Measurements from ENCODE around the gene REXO1.

DNA sequence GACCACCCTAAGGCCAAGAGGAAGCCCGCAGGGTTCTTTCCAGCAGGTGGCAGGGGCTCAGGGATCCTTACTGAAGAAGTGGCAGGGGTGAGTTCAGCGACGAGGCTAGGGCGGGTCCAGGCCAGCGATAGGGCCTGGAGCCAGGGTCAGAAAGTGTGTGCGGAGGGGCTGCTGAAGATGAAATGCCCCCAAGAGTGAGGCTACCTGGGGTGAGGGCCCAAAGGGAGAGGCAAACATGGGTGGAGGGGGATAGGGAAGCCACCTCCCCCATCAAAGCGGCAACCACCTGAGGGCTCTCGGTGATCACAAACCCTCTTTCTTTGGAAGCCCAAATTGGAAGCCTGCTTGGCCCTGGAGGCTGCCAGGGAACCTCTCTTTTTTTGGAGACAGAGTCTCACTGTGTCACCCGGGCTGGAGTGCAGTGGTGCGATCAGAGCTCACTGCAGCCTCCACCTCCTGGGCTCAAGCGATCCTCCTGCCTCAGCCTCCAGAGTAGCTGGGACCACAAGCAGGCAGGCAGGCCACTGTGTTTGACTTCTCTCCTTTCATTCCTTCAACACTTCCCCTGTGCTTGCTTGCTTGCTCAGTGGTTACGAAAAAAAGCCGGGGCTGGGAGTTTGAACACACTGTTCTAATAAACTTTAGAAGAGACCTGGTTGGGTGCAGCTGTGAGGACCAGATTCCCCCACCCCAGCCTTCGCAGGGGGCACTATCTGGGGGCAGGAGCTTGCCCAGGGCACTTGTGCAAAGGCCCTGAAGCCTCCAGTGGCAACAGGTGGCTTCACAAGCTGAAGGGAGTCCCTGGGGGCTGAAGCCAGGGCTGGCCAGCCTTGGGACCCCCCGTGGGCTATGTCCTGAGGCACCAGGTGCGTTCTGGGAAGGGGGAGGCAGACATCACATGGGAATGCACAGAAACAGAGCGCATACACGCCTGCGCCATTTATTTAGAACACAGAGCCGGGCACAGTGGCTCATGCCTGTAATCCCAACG lies 34.8 kb downstream of the REXO1 start:
- TF ChIP-seq EZH2 (IDR thresholded peaks at IDR 0.05) (no peak), POLR2AphosphoS5 (IDR thresholded peaks at IDR 0.05; ENCODE audit: borderline replicate concordance, low read depth, low read length) (no peak)
